OCI-LY7 (cell line): ENCODE results near the gene NF2.

Source experiments
- CTCF ChIP-seq: fragments of 200-600 bp; sonication (generic); conservative IDR thresholded peaks from 2 replicates; pipeline ENCODE4 v1.5.1; 2014; ENCODE audit warnings: mild to moderate bottlenecking, antibody characterized with exemption, low read length, moderate library complexity, mixed read lengths
- EZH2phosphoT487 ChIP-seq: fragments of 200-600 bp; sonication (generic); IDR thresholded peaks from 2 replicates; pipeline ENCODE4 v1.6.1; 2018; ENCODE audit warnings: low read depth, borderline replicate concordance, mild to moderate bottlenecking, mixed run types, antibody characterized with exemption, low read length, moderate library complexity, mixed read lengths

GRCh38 chr22:29632672-29633071 is 29.2 kb downstream of the NF2 start:
- TF ChIP-seq CTCF (no peak), EZH2phosphoT487 (no peak)
